Body of pancreas (tissue), 4 donors: Measurements from ENCODE around the gene TM7SF3.

Source experiments
- POLR2A ChIP-seq, 3 donors: fragments of 450-650 bp; IDR thresholded peaks; one replicate each; pipeline ENCODE4 v1.6.1; 2016; ENCODE audit warnings: antibody characterized with exemption in 3 of 3, mild to moderate bottlenecking in 2 of 3
- TF ChIP-seq, protein P1 (sequence below), 7 experiments: fragments of 450-650 bp in 4 of 7; fragments of 200-600 bp in 3 of 7; sonication (generic) in 3 of 7; IDR thresholded peaks; one replicate each; pipeline ENCODE4 v1.5.1; 2016 to 2019; ENCODE audit warnings: antibody characterized with exemption in 7 of 7

GRCh38 chr12:26970136-26970535 is 44.0 kb downstream of the TM7SF3 start:
- TF ChIP-seq, protein P1, sequence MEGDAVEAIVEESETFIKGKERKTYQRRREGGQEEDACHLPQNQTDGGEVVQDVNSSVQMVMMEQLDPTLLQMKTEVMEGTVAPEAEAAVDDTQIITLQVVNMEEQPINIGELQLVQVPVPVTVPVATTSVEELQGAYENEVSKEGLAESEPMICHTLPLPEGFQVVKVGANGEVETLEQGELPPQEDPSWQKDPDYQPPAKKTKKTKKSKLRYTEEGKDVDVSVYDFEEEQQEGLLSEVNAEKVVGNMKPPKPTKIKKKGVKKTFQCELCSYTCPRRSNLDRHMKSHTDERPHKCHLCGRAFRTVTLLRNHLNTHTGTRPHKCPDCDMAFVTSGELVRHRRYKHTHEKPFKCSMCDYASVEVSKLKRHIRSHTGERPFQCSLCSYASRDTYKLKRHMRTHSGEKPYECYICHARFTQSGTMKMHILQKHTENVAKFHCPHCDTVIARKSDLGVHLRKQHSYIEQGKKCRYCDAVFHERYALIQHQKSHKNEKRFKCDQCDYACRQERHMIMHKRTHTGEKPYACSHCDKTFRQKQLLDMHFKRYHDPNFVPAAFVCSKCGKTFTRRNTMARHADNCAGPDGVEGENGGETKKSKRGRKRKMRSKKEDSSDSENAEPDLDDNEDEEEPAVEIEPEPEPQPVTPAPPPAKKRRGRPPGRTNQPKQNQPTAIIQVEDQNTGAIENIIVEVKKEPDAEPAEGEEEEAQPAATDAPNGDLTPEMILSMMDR (IDR thresholded peaks at IDR 0.05): no peak
- no peak for TF ChIP-seq POLR2A (IDR thresholded peaks at IDR 0.05)
